A549 (cell line): ENCODE measurements around the gene LMNB1. TPM values are rescaled to one million over a fixed set of nuclear protein-coding genes. Genes with fewer than 3 reads are reported as not detected.

Experiments used
- ATAC-seq, 2 experiments: fragments of 200-7000 bp in 1 of 2; fragments of >200 bp in 1 of 2; cut with Nextera tagmentation in 1 of 2; cut with Tn5 transposase in 1 of 2; 3 replicates each; pipeline versions ENCODE4 v1.8.0 to v1.9.1; 2018 to 2020; ENCODE audit warnings: mild to moderate bottlenecking in 1 of 2, moderate library complexity in 1 of 2
- CTCF ChIA-PET: fragments of 300-600 bp; sonication (Branson Sonifier 250); formaldehyde crosslinking; extraction: SDS; loops from one replicate; lab custom pipeline; 2021; ENCODE audit warnings: antibody characterized with exemption, inconsistent platforms; lab: Yijun Ruan, JAX
- POLR2A ChIA-PET: fragments of 350-600 bp; formaldehyde crosslinking; extraction: SDS; loops from one replicate; lab custom pipeline; 2021; ENCODE audit warnings: antibody characterized with exemption, inconsistent platforms; lab: Yijun Ruan, JAX
- DNase-seq, 2 experiments: peaks; one replicate each; pipeline versions ENCODE4 v3.0.0 to v3.0.0-alpha.2; 2011 to 2016; ENCODE audit warnings: low read depth in 1 of 2, low spot score in 1 of 2
- FAIRE-seq: peaks from 2 replicates; lab custom pipeline; 2011; peaks lifted over from hg19 to GRCh38; lab: Jason Lieb, UNC
- H3K27ac ChIP-seq, 2 experiments: fragments of >200 bp; sonication (Bioruptor Twin); formaldehyde crosslinking; 3 replicates each; pipeline ENCODE4 v1.5.1; 2016 to 2017
- H3K4me1 ChIP-seq: fragments of >200 bp; sonication (Bioruptor Twin); formaldehyde crosslinking; 3 replicates; pipeline ENCODE4 v1.6.1; 2016
- H3K4me2 ChIP-seq: fragments of >200 bp; sonication (Bioruptor Twin); formaldehyde crosslinking; 3 replicates; pipeline ENCODE4 v1.6.1; 2016
- H3K4me3 ChIP-seq: fragments of >200 bp; sonication (Bioruptor Twin); formaldehyde crosslinking; 3 replicates; pipeline ENCODE4 v1.5.1; 2016
- H3K9me3 ChIP-seq: fragments of >200 bp; sonication (Bioruptor Twin); formaldehyde crosslinking; 3 replicates; pipeline ENCODE4 v1.6.1; 2016
- ATOH8 ChIP-seq: fragments of 250-450 bp; sonication (Bioruptor Pico); IDR thresholded peaks from 2 replicates; pipeline ENCODE4 v1.5.0; 2020; ENCODE audit warnings: low read depth, mild to moderate bottlenecking, moderate library complexity
- CBX2 ChIP-seq: fragments of 200-600 bp; sonication (generic); IDR thresholded peaks from 2 replicates; pipeline ENCODE4 v1.6.1; 2016; ENCODE audit warnings: low read depth, mild to moderate bottlenecking, borderline replicate concordance
- CEBPB ChIP-seq, 2 experiments: fragments of >200 bp in 1 of 2; sonication (Bioruptor Twin) in 1 of 2; formaldehyde crosslinking in 1 of 2; IDR thresholded peaks; 2 replicates each; pipeline ENCODE4 v1.6.1; 2012 to 2016
- CTCF ChIP-seq: fragments of >200 bp; sonication (Bioruptor Twin); formaldehyde crosslinking; IDR thresholded peaks from 3 replicates; pipeline ENCODE4 v1.5.1; 2016
- EHF ChIP-seq: fragments of 250-450 bp; sonication (Bioruptor Pico); IDR thresholded peaks from 2 replicates; pipeline ENCODE4 v1.5.0; 2020; ENCODE audit warnings: mild to moderate bottlenecking
- EHMT2 ChIP-seq: fragments of 200-600 bp; sonication (generic); IDR thresholded peaks from 2 replicates; pipeline ENCODE4 v1.6.1; 2016; ENCODE audit warnings: antibody characterized with exemption, low read depth, mild to moderate bottlenecking, moderate library complexity
- EP300 ChIP-seq, 2 experiments: fragments of >200 bp; sonication (Bioruptor Twin); formaldehyde crosslinking; IDR thresholded peaks; 2 replicates in 1 of 2; 3 replicates in 1 of 2; pipeline ENCODE4 v1.6.1; 2016 to 2017
- FOSL2 ChIP-seq, 2 experiments: fragments of 450-650 bp in 1 of 2; fragments of >200 bp in 1 of 2; sonication (Bioruptor Twin) in 1 of 2; formaldehyde crosslinking; IDR thresholded peaks; 2 replicates each; pipeline versions ENCODE4 v1.5.0 to v1.6.1; 2016 to 2020; ENCODE audit warnings: mild to moderate bottlenecking in 1 of 2, moderate library complexity in 1 of 2
- FOXS1 ChIP-seq: fragments of 250-450 bp; sonication (Bioruptor Pico); IDR thresholded peaks from 2 replicates; pipeline ENCODE4 v1.5.0; 2020; ENCODE audit warnings: mild to moderate bottlenecking, moderate library complexity
- GATA3 ChIP-seq: IDR thresholded peaks from 2 replicates; pipeline ENCODE4 v1.6.1; 2012; ENCODE audit warnings: borderline replicate concordance
- HOXA7 ChIP-seq: fragments of 250-450 bp; sonication (Bioruptor Pico); IDR thresholded peaks from 2 replicates; pipeline ENCODE4 v1.5.0; 2020; ENCODE audit warnings: mild to moderate bottlenecking, moderate library complexity
- HOXB13 ChIP-seq: fragments of 250-450 bp; sonication (Bioruptor Pico); IDR thresholded peaks from 2 replicates; pipeline ENCODE4 v1.5.0; 2020; ENCODE audit warnings: low read depth, mild to moderate bottlenecking, moderate library complexity
- JUNB ChIP-seq: fragments of >200 bp; sonication (Bioruptor Twin); formaldehyde crosslinking; IDR thresholded peaks from 2 replicates; pipeline ENCODE4 v1.6.1; 2016
- MAX ChIP-seq: IDR thresholded peaks from 2 replicates; pipeline ENCODE4 v1.6.1; 2012
- MAZ ChIP-seq: fragments of 150-350 bp; IDR thresholded peaks from 2 replicates; pipeline ENCODE4 v1.6.1; 2014; ENCODE audit warnings: antibody characterized with exemption, low read depth, low read length, borderline replicate concordance
- NFE2L2 ChIP-seq: fragments of 150-350 bp; conservative IDR thresholded peaks from 2 replicates; pipeline ENCODE4 v1.6.1; 2014; ENCODE audit warnings: low read length
- NPAS2 ChIP-seq: fragments of 250-450 bp; sonication (Bioruptor Pico); IDR thresholded peaks from 2 replicates; pipeline ENCODE4 v1.8.0; 2022; ENCODE audit warnings: mild to moderate bottlenecking, moderate library complexity, borderline replicate concordance
- NR3C1 ChIP-seq: fragments of >200 bp; sonication (Bioruptor Twin); formaldehyde crosslinking; IDR thresholded peaks from 3 replicates; pipeline ENCODE4 v1.6.1; 2017
- PHF8 ChIP-seq: fragments of 200-600 bp; sonication (generic); IDR thresholded peaks from 2 replicates; pipeline ENCODE4 v1.6.1; 2016; ENCODE audit warnings: low read depth, mild to moderate bottlenecking, antibody characterized with exemption, moderate library complexity, borderline replicate concordance
- RAD21 ChIP-seq, 2 experiments: fragments of >200 bp in 1 of 2; sonication (Bioruptor Twin) in 1 of 2; formaldehyde crosslinking in 1 of 2; IDR thresholded peaks in 1 of 2; conservative IDR thresholded peaks in 1 of 2; 2 replicates in 1 of 2; 3 replicates in 1 of 2; pipeline ENCODE4 v1.6.1; 2012 to 2018; ENCODE audit warnings: inconsistent platforms in 1 of 2
- RARB ChIP-seq: fragments of 250-450 bp; sonication (Bioruptor Pico); IDR thresholded peaks from 2 replicates; pipeline ENCODE4 v1.8.0; 2021; ENCODE audit warnings: mild to moderate bottlenecking, moderate library complexity
- RFX5 ChIP-seq: fragments of 450-650 bp; IDR thresholded peaks from 2 replicates; pipeline ENCODE4 v1.7.1; 2014; ENCODE audit warnings: antibody characterized with exemption, mild to moderate bottlenecking, moderate library complexity
- TFCP2L1 ChIP-seq: fragments of 250-450 bp; sonication (Bioruptor Pico); IDR thresholded peaks from 2 replicates; pipeline ENCODE4 v1.5.0; 2021; ENCODE audit warnings: mild to moderate bottlenecking
- USF2 ChIP-seq: fragments of 450-650 bp; IDR thresholded peaks from 2 replicates; pipeline ENCODE4 v1.6.1; 2014; ENCODE audit warnings: antibody characterized with exemption
- ZC3H11A ChIP-seq: fragments of 450-650 bp; IDR thresholded peaks from 2 replicates; pipeline ENCODE4 v1.6.1; 2014; ENCODE audit warnings: antibody characterized with exemption, mild to moderate bottlenecking
- WGBS: methylation state at CpG from one replicate; pipeline ENCODE4 v1.1.6; 2017; ENCODE audit errors: missing lambda C conversion rate; 5-methylcytosine and 5-hydroxymethylcytosine counted together
- polyA plus RNA-seq, 4 experiments: library from polyadenylated mRNA; depleted of rRNA in 3 of 4; stranded (reverse); fragments of >200 nt; fragmentation: RNase III in 1 of 4; extraction: RNeasy Plus Mini Kit Qiagen cat#74134 plus additional on column Dnase treatment in 1 of 4; gene quantifications; 2 replicates in 3 of 4; 3 replicates in 1 of 4; pipeline ENCODE4 v1.2.3, GENCODE V29; 2011 to 2017

The LMNB1 gene
- polyA plus RNA-seq, 2 of the 4 experiments (the other 2 are of a cell fraction), result 45.9 to 55.6 TPM

GRCh38 chr5:126819253-126819652 lies 42.3 kb downstream of the LMNB1 start:
- DNase-seq, result no peak
- TF ChIP-seq EHMT2, result no peak
- peak; percentile 94 for TF ChIP-seq ZC3H11A
- no peak for ATAC-seq
- Histone ChIP-seq H3K4me2 (no peak overlapping the region), H3K27ac (no peak overlapping the region), H3K4me1 (peaks cover 13% of the 10 kb centered on the region), H3K9me3 (no peaks in the 10 kb centered on the region), H3K4me3 (no peak overlapping the region)
- FAIRE-seq, result no peak
- WGBS, result 96% methylated on average over 5 of the region's 5 CpGs
- ChIA-PET POLR2A (no interaction called here), CTCF (no interaction called here)

- Histone ChIP-seq H3K9me3 (no peaks in the 10 kb centered on the region), H3K4me1 (no peaks in the 10 kb centered on the region), H3K4me3 (no peak overlapping the region), H3K27ac (no peak overlapping the region), H3K4me2 (no peak overlapping the region)
- no peak for FAIRE-seq
- ChIA-PET CTCF (interaction anchor here (0.8 to 1.0 kb wide), 2 partner anchors 10 to 151 kb away, joined by 5 read pairs; no protein-coding TSS in a partner anchor), POLR2A (no interaction called here)
- ATAC-seq, result no peak
- WGBS, result 98% methylated on average over 3 of the region's 3 CpGs
- TF ChIP-seq EP300 (IDR thresholded peaks at IDR 0.05), result no peak
- TF ChIP-seq MAZ, result no peak
- no peak for TF ChIP-seq USF2
- TF ChIP-seq FOXS1 (CRISPR knock-in tag), result no peak
- TF ChIP-seq CTCF, result no peak
- TF ChIP-seq MAX, result no peak
- no peak for TF ChIP-seq NFE2L2
- no peak for TF ChIP-seq FOSL2 (IDR thresholded peaks at IDR 0.05)
- TF ChIP-seq FOSL2 (CRISPR knock-in tag; IDR thresholded peaks at IDR 0.05), result no peak
- no peak for TF ChIP-seq NR3C1
- no peak for TF ChIP-seq NPAS2 (CRISPR knock-in tag)
- DNase-seq, result no peak
These were observed 49.8 kb downstream of the LMNB1 start for GRCh38 chr5:126826619-126827215.

- H3K4me1 ChIP-seq, result no peaks in the 10 kb centered on the region
- no peaks in the 10 kb centered on the region for H3K9me3 ChIP-seq
- no peak for ATAC-seq
- CTCF ChIA-PET, result interaction anchor here (1.2 kb wide), 1 partner anchor 9 kb away, joined by 4 read pairs; no protein-coding TSS in a partner anchor
- no peak overlapping the region for H3K4me3 ChIP-seq
- DNase-seq, result no peak
- H3K27ac ChIP-seq, result no peak overlapping the region
- no peak for TF ChIP-seq TFCP2L1 (CRISPR knock-in tag)
- no peak for TF ChIP-seq PHF8
- no peak for TF ChIP-seq RFX5
- TF ChIP-seq CEBPB (IDR thresholded peaks at IDR 0.05), result no peak
- TF ChIP-seq RARB (CRISPR knock-in tag), result no peak
- TF ChIP-seq EHF (CRISPR knock-in tag), result no peak
- no peak for TF ChIP-seq ATOH8 (CRISPR knock-in tag)
- no peak for TF ChIP-seq JUNB
- TF ChIP-seq CBX2, result no peak
- TF ChIP-seq GATA3, result no peak
- TF ChIP-seq HOXB13 (CRISPR knock-in tag), result no peak
- no peak for TF ChIP-seq HOXA7 (CRISPR knock-in tag)
- TF ChIP-seq RAD21 (conservative IDR thresholded peaks at IDR 0.05 in 1 of 2, IDR thresholded peaks at IDR 0.05 in 1 of 2), result no peak
- WGBS, result 82% methylated on average over 5 of the region's 5 CpGs
- POLR2A ChIA-PET, result no interaction called here
- FAIRE-seq, result no peak
- no peak overlapping the region for H3K4me2 ChIP-seq
These were observed 52.2 kb downstream of the LMNB1 start for GRCh38 chr5:126829098-126829497.
